HEK293 (cell line): Measurements from ENCODE around the gene CDK4.

Experiments
- CTCF ChIA-PET: fragments of 350-600 bp; formaldehyde crosslinking; extraction: SDS; loops from one replicate; lab custom pipeline; 2021; ENCODE audit warnings: antibody characterized with exemption; lab: Yijun Ruan, JAX
- POLR2A ChIA-PET: fragments of 300-600 bp; formaldehyde crosslinking; extraction: SDS; loops from one replicate; lab custom pipeline; 2020; ENCODE audit warnings: antibody characterized with exemption, inconsistent platforms; lab: Yijun Ruan, JAX
- H3K27ac ChIP-seq: fragments of 200-500 bp; sonication (Bioruptor generic); 2 replicates; pipeline ENCODE4 v1.5.1; 2014; ENCODE audit warnings: low read depth, low read length, control low read depth, inconsistent platforms; ENCODE audit errors: extremely low read depth
- H3K36me3 ChIP-seq, 2 experiments: fragments of 200-500 bp in 1 of 2; sonication (Bioruptor generic) in 1 of 2; 1 replicate in 1 of 2; 2 replicates in 1 of 2; pipeline ENCODE4 v1.5.1; 2014 to 2017; ENCODE audit warnings: inconsistent platforms in 2 of 2, low read length in 2 of 2; ENCODE audit not compliant: control insufficient read depth in 2 of 2, insufficient read depth in 1 of 2
- H3K4me1 ChIP-seq: fragments of 200-500 bp; sonication (Bioruptor generic); 2 replicates; pipeline ENCODE4 v1.5.1; 2014; ENCODE audit warnings: mild to moderate bottlenecking, low read length, inconsistent platforms; ENCODE audit not compliant: control insufficient read depth, insufficient read depth
- H3K4me3 ChIP-seq: 2 replicates; pipeline ENCODE4 v1.5.1; 2011; ENCODE audit warnings: low read depth, mild to moderate bottlenecking, control low read depth, low read length, moderate library complexity
- H3K9me3 ChIP-seq: fragments of 200-500 bp; sonication (Bioruptor generic); 2 replicates; pipeline ENCODE4 v1.5.1; 2014; ENCODE audit warnings: low read depth, low read length, inconsistent platforms; ENCODE audit not compliant: control insufficient read depth, insufficient read depth
- EGR2 ChIP-seq: fragments of 450-650 bp; formaldehyde crosslinking; IDR thresholded peaks from 2 replicates; pipeline ENCODE4 v1.5.1; 2016; ENCODE audit warnings: low read depth, missing biosample characterization, missing genetic modification characterization
- GLIS2 ChIP-seq: fragments of 450-650 bp; formaldehyde crosslinking; IDR thresholded peaks from 2 replicates; pipeline ENCODE4 v1.5.1; 2016; ENCODE audit warnings: missing biosample characterization, missing genetic modification characterization
- IKZF3 ChIP-seq: fragments of 450-650 bp; IDR thresholded peaks from 2 replicates; pipeline ENCODE4 v1.5.0; 2018; ENCODE audit warnings: missing biosample characterization, mild to moderate bottlenecking, missing genetic modification characterization, moderate library complexity
- KLF9 ChIP-seq: fragments of 450-650 bp; formaldehyde crosslinking; IDR thresholded peaks from 2 replicates; pipeline ENCODE4 v1.5.1; 2016; ENCODE audit warnings: missing biosample characterization, missing genetic modification characterization, low read depth
- MYNN ChIP-seq: fragments of 450-650 bp; formaldehyde crosslinking; IDR thresholded peaks from 2 replicates; pipeline ENCODE4 v1.5.1; 2016; ENCODE audit warnings: missing biosample characterization, missing genetic modification characterization, borderline replicate concordance
- SETDB1 ChIP-seq: IDR thresholded peaks from one replicate; pipeline ENCODE4 v1.6.1; 2017; ENCODE audit warnings: mild to moderate bottlenecking, low read length, moderate library complexity, mixed read lengths; ENCODE audit not compliant: insufficient read length
- SP2 ChIP-seq: fragments of 450-650 bp; formaldehyde crosslinking; IDR thresholded peaks from 2 replicates; pipeline ENCODE4 v1.5.1; 2016; ENCODE audit warnings: missing biosample characterization, missing genetic modification characterization
- ZBTB17 ChIP-seq: fragments of 450-650 bp; formaldehyde crosslinking; IDR thresholded peaks from 2 replicates; pipeline ENCODE4 v1.5.1; 2016; ENCODE audit warnings: missing biosample characterization, missing genetic modification characterization
- ZBTB20 ChIP-seq: fragments of 450-650 bp; formaldehyde crosslinking; IDR thresholded peaks from 2 replicates; pipeline ENCODE4 v1.5.1; 2016; ENCODE audit warnings: missing biosample characterization, missing genetic modification characterization
- ZIC2 ChIP-seq: fragments of 450-650 bp; formaldehyde crosslinking; IDR thresholded peaks from 2 replicates; pipeline ENCODE4 v1.5.1; 2016; ENCODE audit warnings: missing biosample characterization, missing genetic modification characterization
- ZNF10 ChIP-seq: fragments of 450-650 bp; formaldehyde crosslinking; IDR thresholded peaks from 2 replicates; pipeline ENCODE4 v1.5.1; 2017; ENCODE audit warnings: missing biosample characterization, missing genetic modification characterization
- ZNF155 ChIP-seq: fragments of 450-650 bp; formaldehyde crosslinking; IDR thresholded peaks from 2 replicates; pipeline ENCODE4 v1.5.1; 2016; ENCODE audit warnings: missing biosample characterization, missing genetic modification characterization
- ZNF2 ChIP-seq: fragments of 450-650 bp; formaldehyde crosslinking; IDR thresholded peaks from 2 replicates; pipeline ENCODE4 v1.5.1; 2016; ENCODE audit warnings: missing biosample characterization, missing genetic modification characterization
- ZNF223 ChIP-seq: fragments of 450-650 bp; formaldehyde crosslinking; IDR thresholded peaks from 2 replicates; pipeline ENCODE4 v1.5.1; 2016; ENCODE audit warnings: missing biosample characterization, missing genetic modification characterization
- ZNF341 ChIP-seq: fragments of 450-650 bp; formaldehyde crosslinking; IDR thresholded peaks from 2 replicates; pipeline ENCODE4; 2016; ENCODE audit warnings: low read depth, missing biosample characterization, missing genetic modification characterization
- ZNF654 ChIP-seq: fragments of 450-650 bp; formaldehyde crosslinking; IDR thresholded peaks from 2 replicates; pipeline ENCODE4 v1.5.1; 2016; ENCODE audit warnings: low read depth, missing biosample characterization, missing genetic modification characterization
- ZNF664 ChIP-seq: fragments of 450-650 bp; formaldehyde crosslinking; IDR thresholded peaks from 2 replicates; pipeline ENCODE4 v1.5.1; 2016; ENCODE audit warnings: missing biosample characterization, missing genetic modification characterization
- ZNF707 ChIP-seq: fragments of 450-650 bp; formaldehyde crosslinking; IDR thresholded peaks from 2 replicates; pipeline ENCODE4 v1.5.1; 2016; ENCODE audit warnings: missing biosample characterization, missing genetic modification characterization
- ZNF837 ChIP-seq: fragments of 450-650 bp; formaldehyde crosslinking; IDR thresholded peaks from 2 replicates; pipeline ENCODE4 v1.5.1; 2016; ENCODE audit warnings: missing biosample characterization, missing genetic modification characterization
- TF ChIP-seq, protein P1 (sequence below): fragments of 450-650 bp; formaldehyde crosslinking; IDR thresholded peaks from 2 replicates; pipeline ENCODE4 v1.5.1; 2016; ENCODE audit warnings: missing biosample characterization, missing genetic modification characterization
- TF ChIP-seq, protein P2 (sequence below): fragments of 450-650 bp; formaldehyde crosslinking; IDR thresholded peaks from 2 replicates; pipeline ENCODE4 v1.5.1; 2016; ENCODE audit warnings: missing biosample characterization, missing genetic modification characterization
- TF ChIP-seq, protein P3 (sequence below): fragments of 450-650 bp; formaldehyde crosslinking; conservative IDR thresholded peaks from 2 replicates; pipeline ENCODE4 v1.5.1; 2016; ENCODE audit warnings: low read depth, missing biosample characterization, missing genetic modification characterization
- TF ChIP-seq, protein P4 (sequence below): fragments of 450-650 bp; formaldehyde crosslinking; IDR thresholded peaks from 2 replicates; pipeline ENCODE4 v1.5.1; 2016; ENCODE audit warnings: missing biosample characterization, missing genetic modification characterization
- TF ChIP-seq, protein P5 (sequence below): fragments of 450-650 bp; formaldehyde crosslinking; IDR thresholded peaks from 2 replicates; pipeline ENCODE4 v1.5.1; 2016; ENCODE audit warnings: missing biosample characterization, missing genetic modification characterization
- TF ChIP-seq, protein P6 (sequence below): fragments of 450-650 bp; formaldehyde crosslinking; IDR thresholded peaks from 2 replicates; pipeline ENCODE4 v1.5.1; 2016; ENCODE audit warnings: missing biosample characterization, missing genetic modification characterization

CDK4 gene

DNA sequence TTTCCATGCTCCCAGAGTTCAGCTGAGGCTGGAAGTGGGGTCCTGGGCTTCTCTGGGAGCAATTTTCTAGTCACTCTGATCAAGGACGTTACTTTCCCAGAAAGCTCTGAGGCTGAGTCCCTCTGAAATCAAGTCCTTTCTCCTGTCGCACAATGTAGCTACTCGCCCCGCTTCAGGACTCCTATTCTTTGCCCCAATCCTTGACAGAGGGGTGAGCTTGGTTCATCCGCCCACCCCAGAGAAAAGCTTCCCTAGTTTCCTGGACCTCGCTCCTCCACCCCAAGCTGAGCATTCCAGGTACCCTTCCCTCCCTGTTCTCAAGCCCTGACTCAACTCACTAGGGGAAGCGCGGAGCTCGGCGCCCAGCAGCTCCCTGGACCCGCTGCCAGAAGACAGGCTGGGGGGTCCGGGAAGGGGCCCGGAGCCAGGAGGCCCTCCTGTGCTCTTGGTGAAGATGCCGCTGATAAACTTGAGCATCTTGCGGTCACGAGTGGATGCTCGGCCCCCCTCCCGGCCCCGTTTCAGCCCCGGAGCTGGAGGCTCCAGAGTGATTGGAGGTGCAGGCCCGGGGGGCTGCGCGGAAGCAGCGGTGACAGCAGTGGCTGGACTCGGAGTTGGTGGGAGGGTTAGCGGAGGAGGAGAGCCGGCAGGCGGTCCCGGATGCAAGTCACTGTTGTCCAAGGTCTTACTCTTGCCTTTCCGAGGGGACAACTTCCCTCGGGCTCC, 15.2 kb downstream of the CDK4 start:
- Histone ChIP-seq H3K27ac (no peak overlapping the region), H3K4me3 (no peak overlapping the region), H3K4me1 (peaks cover 6% of the 10 kb centered on the region; the same call in 1 of the 2 replicates), H3K36me3 (no peaks in the 10 kb centered on the region), H3K9me3 (no peaks in the 10 kb centered on the region)
- POLR2A ChIA-PET = interaction anchor here (1.0 to 1.6 kb wide), 3 partner anchors 8 to 13 kb away, joined by 6 read pairs; partner anchors contain the start of gene TSPAN31
- CTCF ChIA-PET = interaction anchor here (0.6 to 4.8 kb wide), 9 partner anchors 12 to 508 kb away, joined by 3 to 55 read pairs (median 3); no protein-coding TSS in a partner anchor
- 0 out of 2 replicates have a peak, but pooled peaks have one; percentile 18 for TF ChIP-seq ZNF223 (tag by site-specific recombination)
- TF ChIP-seq, protein P1, sequence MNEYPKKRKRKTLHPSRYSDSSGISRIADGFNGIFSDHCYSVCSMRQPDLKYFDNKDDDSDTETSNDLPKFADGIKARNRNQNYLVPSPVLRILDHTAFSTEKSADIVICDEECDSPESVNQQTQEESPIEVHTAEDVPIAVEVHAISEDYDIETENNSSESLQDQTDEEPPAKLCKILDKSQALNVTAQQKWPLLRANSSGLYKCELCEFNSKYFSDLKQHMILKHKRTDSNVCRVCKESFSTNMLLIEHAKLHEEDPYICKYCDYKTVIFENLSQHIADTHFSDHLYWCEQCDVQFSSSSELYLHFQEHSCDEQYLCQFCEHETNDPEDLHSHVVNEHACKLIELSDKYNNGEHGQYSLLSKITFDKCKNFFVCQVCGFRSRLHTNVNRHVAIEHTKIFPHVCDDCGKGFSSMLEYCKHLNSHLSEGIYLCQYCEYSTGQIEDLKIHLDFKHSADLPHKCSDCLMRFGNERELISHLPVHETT (tag by site-specific recombination) = 0 out of 2 replicates have a peak, but pooled peaks have one; percentile 20
- TF ChIP-seq ZNF707 = no peak
- TF ChIP-seq KLF9 = no peak
- peak; percentile 35; the same call in 1 of the 2 replicates for TF ChIP-seq ZBTB20 (tag by site-specific recombination)
- no peak for TF ChIP-seq SETDB1
- TF ChIP-seq ZNF654 (tag by site-specific recombination) = no peak
- TF ChIP-seq ZNF10 = no peak
- TF ChIP-seq, protein P2, sequence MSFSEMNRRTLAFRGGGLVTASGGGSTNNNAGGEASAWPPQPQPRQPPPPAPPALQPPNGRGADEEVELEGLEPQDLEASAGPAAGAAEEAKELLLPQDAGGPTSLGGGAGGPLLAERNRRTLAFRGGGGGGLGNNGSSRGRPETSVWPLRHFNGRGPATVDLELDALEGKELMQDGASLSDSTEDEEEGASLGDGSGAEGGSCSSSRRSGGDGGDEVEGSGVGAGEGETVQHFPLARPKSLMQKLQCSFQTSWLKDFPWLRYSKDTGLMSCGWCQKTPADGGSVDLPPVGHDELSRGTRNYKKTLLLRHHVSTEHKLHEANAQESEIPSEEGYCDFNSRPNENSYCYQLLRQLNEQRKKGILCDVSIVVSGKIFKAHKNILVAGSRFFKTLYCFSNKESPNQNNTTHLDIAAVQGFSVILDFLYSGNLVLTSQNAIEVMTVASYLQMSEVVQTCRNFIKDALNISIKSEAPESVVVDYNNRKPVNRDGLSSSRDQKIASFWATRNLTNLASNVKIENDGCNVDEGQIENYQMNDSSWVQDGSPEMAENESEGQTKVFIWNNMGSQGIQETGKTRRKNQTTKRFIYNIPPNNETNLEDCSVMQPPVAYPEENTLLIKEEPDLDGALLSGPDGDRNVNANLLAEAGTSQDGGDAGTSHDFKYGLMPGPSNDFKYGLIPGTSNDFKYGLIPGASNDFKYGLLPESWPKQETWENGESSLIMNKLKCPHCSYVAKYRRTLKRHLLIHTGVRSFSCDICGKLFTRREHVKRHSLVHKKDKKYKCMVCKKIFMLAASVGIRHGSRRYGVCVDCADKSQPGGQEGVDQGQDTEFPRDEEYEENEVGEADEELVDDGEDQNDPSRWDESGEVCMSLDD = 0 out of 2 replicates have a peak, but pooled peaks have one; percentile 39
- TF ChIP-seq, protein P3, sequence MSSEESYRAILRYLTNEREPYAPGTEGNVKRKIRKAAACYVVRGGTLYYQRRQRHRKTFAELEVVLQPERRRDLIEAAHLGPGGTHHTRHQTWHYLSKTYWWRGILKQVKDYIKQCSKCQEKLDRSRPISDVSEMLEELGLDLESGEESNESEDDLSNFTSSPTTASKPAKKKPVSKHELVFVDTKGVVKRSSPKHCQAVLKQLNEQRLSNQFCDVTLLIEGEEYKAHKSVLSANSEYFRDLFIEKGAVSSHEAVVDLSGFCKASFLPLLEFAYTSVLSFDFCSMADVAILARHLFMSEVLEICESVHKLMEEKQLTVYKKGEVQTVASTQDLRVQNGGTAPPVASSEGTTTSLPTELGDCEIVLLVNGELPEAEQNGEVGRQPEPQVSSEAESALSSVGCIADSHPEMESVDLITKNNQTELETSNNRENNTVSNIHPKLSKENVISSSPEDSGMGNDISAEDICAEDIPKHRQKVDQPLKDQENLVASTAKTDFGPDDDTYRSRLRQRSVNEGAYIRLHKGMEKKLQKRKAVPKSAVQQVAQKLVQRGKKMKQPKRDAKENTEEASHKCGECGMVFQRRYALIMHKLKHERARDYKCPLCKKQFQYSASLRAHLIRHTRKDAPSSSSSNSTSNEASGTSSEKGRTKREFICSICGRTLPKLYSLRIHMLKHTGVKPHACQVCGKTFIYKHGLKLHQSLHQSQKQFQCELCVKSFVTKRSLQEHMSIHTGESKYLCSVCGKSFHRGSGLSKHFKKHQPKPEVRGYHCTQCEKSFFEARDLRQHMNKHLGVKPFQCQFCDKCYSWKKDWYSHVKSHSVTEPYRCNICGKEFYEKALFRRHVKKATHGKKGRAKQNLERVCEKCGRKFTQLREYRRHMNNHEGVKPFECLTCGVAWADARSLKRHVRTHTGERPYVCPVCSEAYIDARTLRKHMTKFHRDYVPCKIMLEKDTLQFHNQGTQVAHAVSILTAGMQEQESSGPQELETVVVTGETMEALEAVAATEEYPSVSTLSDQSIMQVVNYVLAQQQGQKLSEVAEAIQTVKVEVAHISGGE = no peak
- no peak for TF ChIP-seq ZNF2 (tag by site-specific recombination)
- no peak for TF ChIP-seq IKZF3 (tag by site-specific recombination)
- no peak for TF ChIP-seq ZNF837 (tag by site-specific recombination)
- peak; percentile 29; the same call in 1 of the 2 replicates for TF ChIP-seq ZIC2
- TF ChIP-seq GLIS2 (tag by site-specific recombination) = peak; percentile 88
- TF ChIP-seq, protein P4, sequence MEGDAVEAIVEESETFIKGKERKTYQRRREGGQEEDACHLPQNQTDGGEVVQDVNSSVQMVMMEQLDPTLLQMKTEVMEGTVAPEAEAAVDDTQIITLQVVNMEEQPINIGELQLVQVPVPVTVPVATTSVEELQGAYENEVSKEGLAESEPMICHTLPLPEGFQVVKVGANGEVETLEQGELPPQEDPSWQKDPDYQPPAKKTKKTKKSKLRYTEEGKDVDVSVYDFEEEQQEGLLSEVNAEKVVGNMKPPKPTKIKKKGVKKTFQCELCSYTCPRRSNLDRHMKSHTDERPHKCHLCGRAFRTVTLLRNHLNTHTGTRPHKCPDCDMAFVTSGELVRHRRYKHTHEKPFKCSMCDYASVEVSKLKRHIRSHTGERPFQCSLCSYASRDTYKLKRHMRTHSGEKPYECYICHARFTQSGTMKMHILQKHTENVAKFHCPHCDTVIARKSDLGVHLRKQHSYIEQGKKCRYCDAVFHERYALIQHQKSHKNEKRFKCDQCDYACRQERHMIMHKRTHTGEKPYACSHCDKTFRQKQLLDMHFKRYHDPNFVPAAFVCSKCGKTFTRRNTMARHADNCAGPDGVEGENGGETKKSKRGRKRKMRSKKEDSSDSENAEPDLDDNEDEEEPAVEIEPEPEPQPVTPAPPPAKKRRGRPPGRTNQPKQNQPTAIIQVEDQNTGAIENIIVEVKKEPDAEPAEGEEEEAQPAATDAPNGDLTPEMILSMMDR = no peak
- peak; percentile 31; the same call in 1 of the 2 replicates for TF ChIP-seq EGR2 (tag by site-specific recombination)
- TF ChIP-seq ZNF664 (tag by site-specific recombination) = no peak
- peak; percentile 23; the same call in 1 of the 2 replicates for TF ChIP-seq ZBTB17 (tag by site-specific recombination)
- peak; percentile 55 for TF ChIP-seq SP2 (tag by site-specific recombination)
- TF ChIP-seq ZNF155 (tag by site-specific recombination) = no peak
- TF ChIP-seq, protein P5, sequence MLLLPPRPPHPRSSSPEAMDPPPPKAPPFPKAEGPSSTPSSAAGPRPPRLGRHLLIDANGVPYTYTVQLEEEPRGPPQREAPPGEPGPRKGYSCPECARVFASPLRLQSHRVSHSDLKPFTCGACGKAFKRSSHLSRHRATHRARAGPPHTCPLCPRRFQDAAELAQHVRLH (tag by site-specific recombination) = 0 out of 2 replicates have a peak, but pooled peaks have one; percentile 39
- TF ChIP-seq, protein P6, sequence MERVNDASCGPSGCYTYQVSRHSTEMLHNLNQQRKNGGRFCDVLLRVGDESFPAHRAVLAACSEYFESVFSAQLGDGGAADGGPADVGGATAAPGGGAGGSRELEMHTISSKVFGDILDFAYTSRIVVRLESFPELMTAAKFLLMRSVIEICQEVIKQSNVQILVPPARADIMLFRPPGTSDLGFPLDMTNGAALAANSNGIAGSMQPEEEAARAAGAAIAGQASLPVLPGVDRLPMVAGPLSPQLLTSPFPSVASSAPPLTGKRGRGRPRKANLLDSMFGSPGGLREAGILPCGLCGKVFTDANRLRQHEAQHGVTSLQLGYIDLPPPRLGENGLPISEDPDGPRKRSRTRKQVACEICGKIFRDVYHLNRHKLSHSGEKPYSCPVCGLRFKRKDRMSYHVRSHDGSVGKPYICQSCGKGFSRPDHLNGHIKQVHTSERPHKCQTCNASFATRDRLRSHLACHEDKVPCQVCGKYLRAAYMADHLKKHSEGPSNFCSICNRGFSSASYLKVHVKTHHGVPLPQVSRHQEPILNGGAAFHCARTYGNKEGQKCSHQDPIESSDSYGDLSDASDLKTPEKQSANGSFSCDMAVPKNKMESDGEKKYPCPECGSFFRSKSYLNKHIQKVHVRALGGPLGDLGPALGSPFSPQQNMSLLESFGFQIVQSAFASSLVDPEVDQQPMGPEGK (tag by site-specific recombination) = peak; percentile 84
- TF ChIP-seq MYNN (tag by site-specific recombination) = no peak
- peak; percentile 56; the same call in 1 of the 2 replicates for TF ChIP-seq ZNF341
